GM23248 (cell line): Measurements from ENCODE around the gene RPL7L1.

Source experiments
- EZH2 ChIP-seq: fragments of 200-600 bp; sonication (generic); IDR thresholded peaks from 2 replicates; pipeline ENCODE4 v1.6.1; 2018; ENCODE audit warnings: antibody characterized with exemption, mild to moderate bottlenecking; ENCODE audit not compliant: insufficient read depth, poor library complexity, severe bottlenecking
- EZH2phosphoT487 ChIP-seq: fragments of 200-600 bp; sonication (generic); IDR thresholded peaks from 2 replicates; pipeline ENCODE4 v1.6.1; 2018; ENCODE audit warnings: antibody characterized with exemption, moderate library complexity, mild to moderate bottlenecking, low read depth; ENCODE audit not compliant: insufficient read depth

- TF ChIP-seq EZH2phosphoT487 (no peak), EZH2 (no peak)
Measured at GRCh38 chr6:42936398-42936797, 57.0 kb downstream of the RPL7L1 start.
